Ramos (cell line): ENCODE data around the gene SETMAR.
"Not testable (repeated sequence)": the region's sequence is repeated elsewhere in the genome, so short reads cannot be mapped to it uniquely, and the experiment has no call there.

Experiments
- in situ Hi-C: fragments of 300-500 bp; cut with MboI; formaldehyde crosslinking; loops from one replicate; pipeline ENCODE4 v1.14.3; 2022; ENCODE audit warnings: low sequenced_read_pairs; ENCODE audit not compliant: unreplicated experiment

The SETMAR gene

GRCh38 chr3:4303187-4304123 lies at the start of gene SETMAR:
SETMAR (plus strand) TSS chr3:4303369; CDS start chr3:4303371, 2 bp downstream.
- in situ Hi-C loops, result no loop called here

GRCh38 chr3:4261406-4261805 lies 41.8 kb upstream of the SETMAR start:
- in situ Hi-C loops, result no loop called here

- in situ Hi-C loops, result no loop called here
Observed at GRCh38 chr3:4264040-4264439, 39.1 kb upstream of the SETMAR start.

GRCh38 chr3:4270720-4271119 lies 32.4 kb upstream of the SETMAR start:
- in situ Hi-C loops, result no loop called here

- in situ Hi-C loops, result no loop called here
Observed at GRCh38 chr3:4271834-4272233, 31.3 kb upstream of the SETMAR start.

- in situ Hi-C loops, result loop anchor here (25.0 kb wide), 1 partner anchor 1092 kb away; the partner anchor contains the start of gene CRBN
Observed at GRCh38 chr3:4279516-4280105, 23.6 kb upstream of the SETMAR start.

- in situ Hi-C loops, result loop anchor here (25.0 kb wide), 1 partner anchor 1095 kb away; the partner anchor contains the start of gene CRBN
Observed at GRCh38 chr3:4281991-4282390, 21.2 kb upstream of the SETMAR start.

GRCh38 chr3:4284865-4285264 lies 18.3 kb upstream of the SETMAR start:
- in situ Hi-C loops, result loop anchor here (25.0 kb wide), 1 partner anchor 1098 kb away; the partner anchor contains the start of gene CRBN

GRCh38 chr3:4289044-4289443 lies 14.1 kb upstream of the SETMAR start:
- in situ Hi-C loops, result loop anchor here (25.0 kb wide), 1 partner anchor 1102 kb away; the partner anchor contains the start of gene CRBN

GRCh38 chr3:4290272-4290893 lies 12.8 kb upstream of the SETMAR start:
- in situ Hi-C loops, result loop anchor here (25.0 kb wide), 1 partner anchor 1103 kb away; the partner anchor contains the start of gene CRBN

GRCh38 chr3:4292301-4292700 lies 10.9 kb upstream of the SETMAR start:
- in situ Hi-C loops, result loop anchor here (25.0 kb wide), 1 partner anchor 1105 kb away; the partner anchor contains the start of gene CRBN

- in situ Hi-C loops, result loop anchor here (25.0 kb wide), 1 partner anchor 1107 kb away; the partner anchor contains the start of gene CRBN
Observed at GRCh38 chr3:4294616-4295327, 8.4 kb upstream of the SETMAR start.

GRCh38 chr3:4296454-4296853 lies 6.7 kb upstream of the SETMAR start:
- in situ Hi-C loops, result loop anchor here (25.0 kb wide), 1 partner anchor 1109 kb away; the partner anchor contains the start of gene CRBN

- in situ Hi-C loops, result loop anchor here (25.0 kb wide), 1 partner anchor 1110 kb away; the partner anchor contains the start of gene CRBN
Observed at GRCh38 chr3:4297486-4297885, 5.7 kb upstream of the SETMAR start.

GRCh38 chr3:4302747-4303146 lies 422 bp upstream of the SETMAR start:
- in situ Hi-C loops, result no loop called here

GRCh38 chr3:4305210-4305609 lies 2.0 kb downstream of the SETMAR start:
- in situ Hi-C loops, result not testable (repeated sequence)

- in situ Hi-C loops, result no loop called here
Observed at GRCh38 chr3:4306091-4306490, 2.9 kb downstream of the SETMAR start.

- in situ Hi-C loops, result no loop called here
Observed at GRCh38 chr3:4306860-4307259, 3.7 kb downstream of the SETMAR start.

GRCh38 chr3:4309491-4310128 lies 6.4 kb downstream of the SETMAR start:
- in situ Hi-C loops, result no loop called here
